Fibroblast of pulmonary artery (primary cell): Measurements from ENCODE around the gene INTS13.
"Not testable (repeated sequence)": the region's sequence is repeated elsewhere in the genome, so short reads cannot be mapped to it uniquely, and the experiment has no call there.

Experiments used
- DNase-seq: peaks from one replicate; pipeline ENCODE4 v3.0.0-alpha.2; 2010; ENCODE audit warnings: low read depth
- H3K4me3 ChIP-seq: replicated peaks from 2 replicates; pipeline ENCODE4 v1.5.1; 2011; ENCODE audit warnings: low read depth, mild to moderate bottlenecking, control low read depth, low read length, moderate library complexity
- CTCF ChIP-seq: IDR thresholded peaks from 2 replicates; pipeline ENCODE4 v1.5.1; 2011; ENCODE audit warnings: mild to moderate bottlenecking, control low read depth, low read length, inconsistent platforms; ENCODE audit errors: missing control alignments

INTS13 gene

DNA sequence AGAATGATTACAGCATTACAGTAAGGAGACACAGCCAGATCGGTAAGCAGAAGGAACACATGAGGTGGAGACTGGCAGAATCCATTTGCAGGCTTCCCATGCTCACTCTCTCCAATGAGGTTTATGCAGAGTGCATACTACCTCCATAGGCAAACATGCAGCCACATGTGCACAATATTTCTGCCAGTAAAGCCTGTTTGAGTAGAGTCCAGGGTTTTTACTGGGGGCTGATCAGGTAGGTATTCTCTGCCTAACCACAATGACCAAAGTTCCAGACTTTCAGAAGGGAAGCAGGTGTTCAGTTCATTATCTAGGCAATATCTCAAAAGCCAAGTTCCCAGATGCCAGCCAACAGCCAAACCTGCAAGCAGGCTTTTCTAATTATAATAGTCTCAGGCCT lies 31.1 kb downstream of the INTS13 start:
- DNase-seq, result no peak
- no peak for TF ChIP-seq CTCF
- H3K4me3 ChIP-seq, result no peak overlapping the region

GRCh38 chr12:26906024-26906423 lies 31.8 kb downstream of the INTS13 start:
- no peak for TF ChIP-seq CTCF
- DNase-seq, result no peak
- H3K4me3 ChIP-seq, result no peak overlapping the region

- not testable (repeated sequence) for DNase-seq, H3K4me3 ChIP-seq
Measured at GRCh38 chr12:26903396-26903795, 34.4 kb downstream of the INTS13 start.

DNA sequence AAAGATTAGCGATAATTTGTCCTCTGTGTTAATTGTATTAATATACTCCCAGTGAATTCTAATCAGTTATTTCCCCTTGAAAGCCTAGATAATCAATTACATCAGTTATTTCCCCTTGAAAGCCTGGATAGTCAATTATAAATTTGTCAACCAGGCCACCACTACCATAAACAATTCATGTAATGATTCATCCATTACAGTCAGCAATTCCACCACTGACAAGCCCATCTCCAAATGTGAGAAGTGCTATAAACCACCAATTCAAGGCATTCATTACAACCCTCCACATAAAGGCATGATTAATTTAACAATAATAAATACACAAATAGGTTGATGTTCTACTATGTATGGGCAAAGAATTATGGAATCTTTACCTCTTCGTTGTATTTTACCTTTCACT lies 40.9 kb downstream of the INTS13 start:
- no peak overlapping the region for H3K4me3 ChIP-seq
- TF ChIP-seq CTCF, result no peak
- DNase-seq, result no peak

DNA sequence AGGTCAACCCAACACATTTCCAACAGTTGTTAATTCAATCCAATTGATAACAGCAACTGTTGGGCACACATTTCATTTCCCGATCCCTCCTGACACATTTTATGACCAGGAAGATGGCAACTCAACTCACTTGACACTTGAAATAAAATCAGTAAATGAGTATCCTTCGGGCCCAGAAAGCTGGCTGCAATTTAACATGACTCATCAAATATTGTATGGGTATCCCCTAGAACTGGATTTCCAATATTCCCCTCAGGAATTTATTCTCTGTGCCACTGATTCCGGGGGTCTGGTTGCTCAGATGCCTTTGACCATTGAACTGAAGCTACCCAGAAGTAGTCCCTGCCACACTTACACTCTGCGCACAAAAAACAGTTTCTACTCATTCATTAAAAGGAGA lies 42.1 kb downstream of the INTS13 start:
- TF ChIP-seq CTCF, result no peak
- no peak overlapping the region for H3K4me3 ChIP-seq
- DNase-seq, result no peak

GRCh38 chr12:26891704-26892103 lies 46.1 kb downstream of the INTS13 start:
- no peak for DNase-seq
- H3K4me3 ChIP-seq, result no peak overlapping the region
- no peak for TF ChIP-seq CTCF

GRCh38 chr12:26890784-26891183 lies 47.0 kb downstream of the INTS13 start:
- TF ChIP-seq CTCF, result no peak
- no peak overlapping the region for H3K4me3 ChIP-seq
- no peak for DNase-seq
